Hepatocyte (in vitro differentiated cells): ENCODE results near the gene HS3ST4.

Experiments
- CTCF ChIP-seq: fragments of 200-600 bp; sonication (generic); IDR thresholded peaks from 2 replicates; pipeline ENCODE4 v1.5.1; 2016; ENCODE audit warnings: antibody characterized with exemption, mild to moderate bottlenecking; ENCODE audit not compliant: poor library complexity
- EZH2 ChIP-seq: fragments of 200-600 bp; sonication (generic); IDR thresholded peaks from 2 replicates; pipeline ENCODE4 v1.6.1; 2016; ENCODE audit warnings: antibody characterized with exemption, mild to moderate bottlenecking, borderline replicate concordance
- EZH2phosphoT487 ChIP-seq: fragments of 200-600 bp; sonication (generic); IDR thresholded peaks from one replicate; pipeline ENCODE4 v1.6.1; 2018; ENCODE audit warnings: antibody characterized with exemption, mild to moderate bottlenecking, low read depth, moderate library complexity; ENCODE audit not compliant: unreplicated experiment, severe bottlenecking

- TF ChIP-seq CTCF (no peak), EZH2 (no peak), EZH2phosphoT487 (no peak)
Observed at GRCh38 chr16:25748092-25748654, 56.4 kb downstream of the HS3ST4 start.
